Measurements from ENCODE around the gene TBC1D1. TPM values are rescaled to one million over a fixed set of nuclear protein-coding genes. Genes with fewer than 3 reads are reported as not detected.

The TBC1D1 gene
- total RNA-seq, 1 donor from 2014 or later, result 129 TPM

DNA sequence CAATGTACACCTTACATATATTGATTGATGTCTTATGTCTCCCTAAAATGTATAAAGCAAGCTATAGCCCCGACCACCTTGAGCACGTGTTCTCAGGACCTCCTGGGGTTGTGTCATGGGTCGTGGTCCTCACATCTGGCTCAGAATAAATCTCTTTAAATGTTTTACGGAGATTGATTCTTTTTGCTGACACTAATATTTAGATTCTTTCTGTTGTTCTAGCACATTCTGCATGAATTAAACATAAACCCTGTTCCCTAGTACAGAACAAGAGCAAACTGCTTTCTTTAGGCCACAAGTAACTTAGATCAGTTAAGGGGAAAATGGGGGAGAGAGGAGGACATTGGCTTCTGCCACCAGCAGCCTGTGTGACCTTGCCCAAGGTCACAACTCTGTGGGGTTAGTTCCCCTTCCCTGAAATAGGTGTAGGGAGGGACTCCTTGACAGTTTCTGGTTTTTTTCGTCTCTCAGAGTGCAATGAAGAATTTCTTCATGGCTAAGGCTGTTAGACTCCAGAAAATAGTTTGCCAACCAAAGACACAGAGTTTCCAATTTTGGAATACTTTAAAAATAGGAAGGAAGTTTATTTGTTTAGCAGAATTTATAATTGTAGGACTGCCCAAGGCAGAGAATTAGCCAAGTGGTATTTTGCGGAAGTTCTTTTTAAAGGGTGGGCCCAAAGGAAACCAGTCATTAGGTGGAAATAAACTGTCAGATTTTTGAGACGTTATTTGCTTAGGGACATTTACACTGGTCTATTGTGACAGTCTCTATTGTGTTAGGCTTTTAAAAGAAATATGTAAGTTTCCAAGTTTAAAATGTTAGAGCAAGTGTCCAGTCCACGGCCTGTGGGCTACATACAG, 98.7 kb downstream of the TBC1D1 start:
- Histone ChIP-seq H3K27me3 (ENCODE audit: low read depth) (no peaks in the 10 kb centered on the region), H3K4me1 (peaks cover 83% of the 10 kb centered on the region), H3K4me3 (no peak overlapping the region), H3K36me3 (no peaks in the 10 kb centered on the region), H3K9me3 (replicated peaks) (no peaks in the 10 kb centered on the region), H3K27ac (replicated peaks) (peak overlapping the region; percentile 80)
- intact Hi-C loops (cut with micrococcal nuclease), result no loop called here
- TF ChIP-seq, protein P1, sequence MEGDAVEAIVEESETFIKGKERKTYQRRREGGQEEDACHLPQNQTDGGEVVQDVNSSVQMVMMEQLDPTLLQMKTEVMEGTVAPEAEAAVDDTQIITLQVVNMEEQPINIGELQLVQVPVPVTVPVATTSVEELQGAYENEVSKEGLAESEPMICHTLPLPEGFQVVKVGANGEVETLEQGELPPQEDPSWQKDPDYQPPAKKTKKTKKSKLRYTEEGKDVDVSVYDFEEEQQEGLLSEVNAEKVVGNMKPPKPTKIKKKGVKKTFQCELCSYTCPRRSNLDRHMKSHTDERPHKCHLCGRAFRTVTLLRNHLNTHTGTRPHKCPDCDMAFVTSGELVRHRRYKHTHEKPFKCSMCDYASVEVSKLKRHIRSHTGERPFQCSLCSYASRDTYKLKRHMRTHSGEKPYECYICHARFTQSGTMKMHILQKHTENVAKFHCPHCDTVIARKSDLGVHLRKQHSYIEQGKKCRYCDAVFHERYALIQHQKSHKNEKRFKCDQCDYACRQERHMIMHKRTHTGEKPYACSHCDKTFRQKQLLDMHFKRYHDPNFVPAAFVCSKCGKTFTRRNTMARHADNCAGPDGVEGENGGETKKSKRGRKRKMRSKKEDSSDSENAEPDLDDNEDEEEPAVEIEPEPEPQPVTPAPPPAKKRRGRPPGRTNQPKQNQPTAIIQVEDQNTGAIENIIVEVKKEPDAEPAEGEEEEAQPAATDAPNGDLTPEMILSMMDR (IDR thresholded peaks at IDR 0.05; ENCODE audit: borderline replicate concordance), result no peak
- DNase-seq, result no peak

GRCh38 chr4:37990731-37991245, 99.9 kb downstream of the TBC1D1 start:
- H3K27me3 ChIP-seq (ENCODE audit: low read depth), result no peaks in the 10 kb centered on the region
- H3K36me3 ChIP-seq, result no peaks in the 10 kb centered on the region
- no peak overlapping the region for H3K4me3 ChIP-seq
- peaks cover 89% of the 10 kb centered on the region for H3K4me1 ChIP-seq
- no peaks in the 10 kb centered on the region for H3K9me3 ChIP-seq (replicated peaks)
- intact Hi-C loops (cut with micrococcal nuclease), result no loop called here
- TF ChIP-seq, protein P1 (IDR thresholded peaks at IDR 0.05; ENCODE audit: borderline replicate concordance), result no peak
- peak overlapping the region; percentile 80 for H3K27ac ChIP-seq (replicated peaks)
- DNase-seq, result no peak

GRCh38 chr4:37991623-37992410, 100.9 kb downstream of the TBC1D1 start:
- Histone ChIP-seq H3K4me3 (no peak overlapping the region), H3K27ac (replicated peaks) (peak overlapping the region; percentile 80), H3K4me1 (peaks cover 89% of the 10 kb centered on the region), H3K27me3 (ENCODE audit: low read depth) (no peaks in the 10 kb centered on the region), H3K9me3 (replicated peaks) (no peaks in the 10 kb centered on the region), H3K36me3 (no peaks in the 10 kb centered on the region)
- intact Hi-C loops (cut with micrococcal nuclease), result no loop called here
- no peak for DNase-seq
- TF ChIP-seq, protein P1 (IDR thresholded peaks at IDR 0.05; ENCODE audit: borderline replicate concordance), result no peak

GRCh38 chr4:37993806-37994205, 102.9 kb downstream of the TBC1D1 start:
- no peak for DNase-seq
- H3K27me3 ChIP-seq (ENCODE audit: low read depth), result no peaks in the 10 kb centered on the region
- TF ChIP-seq, protein P1 (IDR thresholded peaks at IDR 0.05; ENCODE audit: borderline replicate concordance), result no peak
- no peak overlapping the region for H3K4me3 ChIP-seq
- peak overlapping the region; percentile 3 for H3K27ac ChIP-seq (replicated peaks)
- H3K4me1 ChIP-seq, result peaks cover 86% of the 10 kb centered on the region
- no peaks in the 10 kb centered on the region for H3K36me3 ChIP-seq
- intact Hi-C loops (cut with micrococcal nuclease), result no loop called here
- no peaks in the 10 kb centered on the region for H3K9me3 ChIP-seq (replicated peaks)

GRCh38 chr4:37994569-37994968, 103.7 kb downstream of the TBC1D1 start:
- intact Hi-C loops (cut with micrococcal nuclease), result no loop called here
- TF ChIP-seq, protein P1 (IDR thresholded peaks at IDR 0.05; ENCODE audit: borderline replicate concordance), result no peak
- Histone ChIP-seq H3K4me3 (no peak overlapping the region), H3K9me3 (replicated peaks) (no peaks in the 10 kb centered on the region), H3K36me3 (no peaks in the 10 kb centered on the region), H3K27ac (replicated peaks) (peak overlapping the region; percentile 3), H3K27me3 (ENCODE audit: low read depth) (no peaks in the 10 kb centered on the region), H3K4me1 (peaks cover 79% of the 10 kb centered on the region)
- no peak for DNase-seq
